Mesendoderm (in vitro differentiated cells): Measurements from ENCODE around the gene EYA2.

ENCODE experiments used
- DNase-seq: peaks from one replicate; pipeline ENCODE4 v3.0.0; 2013
- H2AK5ac ChIP-seq: 2 replicates; pipeline ENCODE4 v1.6.1; 2013; ENCODE audit warnings: low read length, inconsistent platforms
- H2BK120ac ChIP-seq: 2 replicates; pipeline ENCODE4 v1.6.1; 2013; ENCODE audit warnings: low read depth, mild to moderate bottlenecking, low read length, moderate library complexity, mixed read lengths
- H2BK15ac ChIP-seq: replicated peaks from 2 replicates; pipeline ENCODE4 v1.6.1; 2013; ENCODE audit warnings: low read depth, mild to moderate bottlenecking, moderate library complexity
- H2BK5ac ChIP-seq: 2 replicates; pipeline ENCODE4 v1.6.1; 2013; ENCODE audit warnings: low read length, inconsistent platforms
- H3K18ac ChIP-seq: 2 replicates; pipeline ENCODE4 v1.6.1; 2013; ENCODE audit warnings: mild to moderate bottlenecking, low read length, mixed read lengths
- H3K23ac ChIP-seq: one replicate; pipeline ENCODE4 v1.6.1; 2013; ENCODE audit warnings: low read length
- H3K27ac ChIP-seq: 2 replicates; pipeline ENCODE4 v1.5.1; 2013; ENCODE audit warnings: low read depth, mild to moderate bottlenecking, inconsistent platforms, low read length, moderate library complexity
- H3K27me3 ChIP-seq: 2 replicates; pipeline ENCODE4 v1.6.1; 2013; ENCODE audit warnings: low read length, control low read depth, mild to moderate bottlenecking, inconsistent platforms; ENCODE audit not compliant: insufficient read depth, poor library complexity
- H3K36me3 ChIP-seq: 2 replicates; pipeline ENCODE4 v1.6.1; 2013; ENCODE audit warnings: low read length, inconsistent platforms; ENCODE audit not compliant: control insufficient read depth, insufficient read depth
- H3K4ac ChIP-seq: one replicate; pipeline ENCODE4 v1.6.1; 2013; ENCODE audit warnings: low read depth, mild to moderate bottlenecking, low read length, moderate library complexity
- H3K4me1 ChIP-seq: 2 replicates; pipeline ENCODE4 v1.6.1; 2013; ENCODE audit warnings: low read depth, low read length, inconsistent platforms; ENCODE audit not compliant: control insufficient read depth
- H3K4me2 ChIP-seq: 2 replicates; pipeline ENCODE4 v1.6.1; 2013; ENCODE audit warnings: low read length
- H3K4me3 ChIP-seq: 2 replicates; pipeline ENCODE4 v1.5.1; 2013; ENCODE audit warnings: mild to moderate bottlenecking, low read length
- H3K56ac ChIP-seq: one replicate; pipeline ENCODE4 v1.6.1; 2013; ENCODE audit warnings: low read length
- H3K79me1 ChIP-seq: 2 replicates; pipeline ENCODE4 v1.6.1; 2013; ENCODE audit warnings: low read length, inconsistent platforms
- H3K79me2 ChIP-seq: 2 replicates; pipeline ENCODE4 v1.6.1; 2013; ENCODE audit warnings: mild to moderate bottlenecking, low read length; ENCODE audit not compliant: control insufficient read depth, insufficient read depth
- H3K9ac ChIP-seq: 2 replicates; pipeline ENCODE4 v1.6.1; 2013; ENCODE audit warnings: low read length, inconsistent platforms
- H4K5ac ChIP-seq: one replicate; pipeline ENCODE4 v1.6.1; 2013; ENCODE audit warnings: low read length
- H4K8ac ChIP-seq: one replicate; pipeline ENCODE4 v1.6.1; 2013; ENCODE audit warnings: low read depth, mild to moderate bottlenecking, control low read depth, low read length, moderate library complexity
- WGBS: extraction: QIAGEN DNeasy Blood & Tissue Kit; methylation state at CpG from one replicate; pipeline ENCODE4 v1.1.7; 2013; ENCODE audit warnings: low lambda C conversion rate, missing lambda C conversion rate; ENCODE audit not compliant: insufficient coverage; ENCODE audit errors: extremely low coverage; 5-methylcytosine and 5-hydroxymethylcytosine counted together

The EYA2 gene

GRCh38 chr20:46953596-46953995, 59.0 kb downstream of the EYA2 start:
- H3K23ac ChIP-seq: no peak overlapping the region
- no peaks in the 10 kb centered on the region for H3K79me1 ChIP-seq
- H3K4me2 ChIP-seq: no peak overlapping the region
- H2AK5ac ChIP-seq: no peak overlapping the region
- no peak overlapping the region for H3K4me3 ChIP-seq
- no peaks in the 10 kb centered on the region for H3K4me1 ChIP-seq
- H3K9ac ChIP-seq: no peak overlapping the region
- no peak overlapping the region for H3K18ac ChIP-seq
- H3K27ac ChIP-seq: no peak overlapping the region
- H3K36me3 ChIP-seq: no peaks in the 10 kb centered on the region
- DNase-seq: no peak
- WGBS: no CpG with 5 or more reads among the region's 4 CpGs
- H3K56ac ChIP-seq: no peak overlapping the region
- no peak overlapping the region for H2BK15ac ChIP-seq
- no peaks in the 10 kb centered on the region for H3K27me3 ChIP-seq
- H2BK120ac ChIP-seq: no peak overlapping the region
- no peak overlapping the region for H4K8ac ChIP-seq
- no peak overlapping the region for H2BK5ac ChIP-seq
- no peaks in the 10 kb centered on the region for H3K79me2 ChIP-seq
- no peak overlapping the region for H4K5ac ChIP-seq
- no peak overlapping the region for H3K4ac ChIP-seq

GRCh38 chr20:46954490-46955038, 59.9 kb downstream of the EYA2 start:
- Histone ChIP-seq H2BK15ac (no peak overlapping the region), H3K56ac (no peak overlapping the region), H3K27me3 (no peaks in the 10 kb centered on the region), H3K18ac (no peak overlapping the region), H2BK120ac (no peak overlapping the region), H4K8ac (no peak overlapping the region), H3K4me3 (no peak overlapping the region), H3K79me2 (no peaks in the 10 kb centered on the region), H3K9ac (no peak overlapping the region), H4K5ac (no peak overlapping the region), H2BK5ac (no peak overlapping the region), H3K4me2 (no peak overlapping the region), H3K23ac (no peak overlapping the region), H3K4ac (no peak overlapping the region), H3K4me1 (no peaks in the 10 kb centered on the region), H2AK5ac (no peak overlapping the region), H3K27ac (no peak overlapping the region), H3K36me3 (no peaks in the 10 kb centered on the region), H3K79me1 (no peaks in the 10 kb centered on the region)
- no CpG with 5 or more reads among the region's 15 CpGs for WGBS
- DNase-seq: no peak

DNA sequence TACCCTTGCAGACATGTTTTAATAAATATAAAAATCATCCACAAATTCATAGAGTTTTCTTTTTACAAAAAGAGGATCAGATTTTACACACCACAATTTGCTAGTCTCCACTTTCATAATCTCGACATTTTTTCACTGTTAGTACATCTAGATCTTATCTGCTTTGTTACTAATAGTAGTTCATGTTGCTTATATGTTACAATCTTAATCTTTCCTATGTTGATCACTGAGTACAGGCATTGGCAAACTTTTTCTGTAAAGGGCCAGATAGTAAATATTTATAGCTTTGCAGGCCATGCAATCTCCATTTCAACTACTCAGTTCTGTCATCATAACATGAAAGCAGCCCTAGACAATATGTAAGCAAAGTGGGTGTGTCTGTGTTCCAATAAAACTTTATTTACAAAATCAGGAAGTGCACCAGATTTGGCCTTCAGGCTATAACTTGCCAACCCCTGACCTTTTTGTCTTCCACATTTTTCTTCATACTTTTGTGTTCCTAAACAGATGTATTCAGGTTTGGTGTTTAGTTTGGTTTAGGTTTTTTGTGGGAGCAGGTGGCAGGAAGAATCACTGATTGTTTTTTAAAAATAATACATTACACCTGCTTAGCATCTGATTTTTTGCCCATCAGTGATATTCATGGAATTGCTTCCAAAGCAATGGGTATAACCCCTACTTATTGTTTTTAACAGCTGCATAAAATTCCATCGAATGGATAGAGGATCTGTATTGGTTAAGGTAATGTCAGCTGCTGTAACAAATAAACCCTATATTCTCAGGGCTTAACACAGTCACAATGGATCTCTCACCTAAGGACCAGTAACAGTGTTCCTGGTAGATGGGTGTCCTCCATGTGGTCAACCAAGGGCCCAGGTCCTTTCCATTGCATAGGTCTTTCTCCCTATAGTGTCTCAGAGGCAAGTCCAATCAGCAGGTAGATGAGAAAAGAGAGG, 61.2 kb downstream of the EYA2 start:
- H3K4me1 ChIP-seq: no peaks in the 10 kb centered on the region
- H3K56ac ChIP-seq: no peak overlapping the region
- H3K23ac ChIP-seq: no peak overlapping the region
- no peaks in the 10 kb centered on the region for H3K79me1 ChIP-seq
- DNase-seq: no peak
- no peaks in the 10 kb centered on the region for H3K79me2 ChIP-seq
- H2BK5ac ChIP-seq: no peak overlapping the region
- no peaks in the 10 kb centered on the region for H3K27me3 ChIP-seq
- H2BK120ac ChIP-seq: no peak overlapping the region
- H3K9ac ChIP-seq: no peak overlapping the region
- H3K36me3 ChIP-seq: no peaks in the 10 kb centered on the region
- no CpG with 5 or more reads among the region's 2 CpGs for WGBS
- H3K4me2 ChIP-seq: no peak overlapping the region
- no peak overlapping the region for H2BK15ac ChIP-seq
- no peak overlapping the region for H3K18ac ChIP-seq
- H3K27ac ChIP-seq: no peak overlapping the region
- H4K5ac ChIP-seq: no peak overlapping the region
- H2AK5ac ChIP-seq: no peak overlapping the region
- H3K4me3 ChIP-seq: no peak overlapping the region
- no peak overlapping the region for H4K8ac ChIP-seq
- no peak overlapping the region for H3K4ac ChIP-seq

- Histone ChIP-seq H4K8ac (no peak overlapping the region), H3K56ac (no peak overlapping the region), H3K4me3 (no peak overlapping the region), H3K36me3 (no peaks in the 10 kb centered on the region), H3K9ac (no peak overlapping the region), H3K4me2 (no peak overlapping the region), H2AK5ac (no peak overlapping the region), H3K27me3 (no peaks in the 10 kb centered on the region), H4K5ac (no peak overlapping the region), H3K4me1 (no peaks in the 10 kb centered on the region), H2BK5ac (no peak overlapping the region), H3K23ac (no peak overlapping the region), H3K18ac (no peak overlapping the region), H3K27ac (no peak overlapping the region), H2BK120ac (no peak overlapping the region), H2BK15ac (no peak overlapping the region), H3K79me1 (no peaks in the 10 kb centered on the region), H3K79me2 (no peaks in the 10 kb centered on the region), H3K4ac (no peak overlapping the region)
- DNase-seq: no peak
- WGBS: no CpG with 5 or more reads among the region's 13 CpGs
These were observed 64.5 kb downstream of the EYA2 start for GRCh38 chr20:46959081-46959692.

DNA sequence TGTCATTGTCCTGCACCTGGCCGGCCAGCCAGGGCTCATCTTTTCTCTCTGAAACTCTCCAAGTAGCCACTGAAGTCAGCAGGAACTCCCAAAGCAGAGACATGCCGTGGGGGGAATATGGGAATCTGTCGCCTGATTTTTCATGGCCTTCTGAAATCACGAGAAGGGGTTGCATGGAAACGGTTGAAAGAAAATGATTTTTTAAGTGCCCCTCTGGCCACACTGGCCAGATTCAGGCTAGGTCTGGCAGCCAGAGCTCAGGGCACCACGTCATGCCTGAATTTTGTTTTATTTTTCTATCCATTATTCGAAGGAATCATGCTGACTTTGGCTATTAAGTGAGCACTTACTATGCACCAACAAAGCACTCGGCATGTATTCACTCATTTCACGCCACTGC, 65.2 kb downstream of the EYA2 start:
- Histone ChIP-seq H3K4ac (no peak overlapping the region), H3K4me2 (no peak overlapping the region), H3K56ac (no peak overlapping the region), H2BK120ac (no peak overlapping the region), H3K4me1 (no peaks in the 10 kb centered on the region), H2BK5ac (no peak overlapping the region), H3K4me3 (no peak overlapping the region), H2BK15ac (no peak overlapping the region), H4K5ac (no peak overlapping the region), H3K79me2 (no peaks in the 10 kb centered on the region), H3K36me3 (no peaks in the 10 kb centered on the region), H3K27ac (no peak overlapping the region), H3K23ac (no peak overlapping the region), H3K9ac (no peak overlapping the region), H4K8ac (no peak overlapping the region), H3K79me1 (no peaks in the 10 kb centered on the region), H2AK5ac (no peak overlapping the region), H3K27me3 (no peaks in the 10 kb centered on the region), H3K18ac (no peak overlapping the region)
- WGBS: no CpG with 5 or more reads among the region's 9 CpGs
- DNase-seq: no peak
